Measurements from ENCODE around the gene ABHD1. TPM values are rescaled to one million over a fixed set of nuclear protein-coding genes. Genes with fewer than 3 reads are reported as not detected.

Gene ABHD1
- total RNA-seq, 3 donors from 2014 or later (not counting 1 experiment from before 2014, with no cell fraction given) = 0.88 to 2.4 (median 1.2) TPM

DNA sequence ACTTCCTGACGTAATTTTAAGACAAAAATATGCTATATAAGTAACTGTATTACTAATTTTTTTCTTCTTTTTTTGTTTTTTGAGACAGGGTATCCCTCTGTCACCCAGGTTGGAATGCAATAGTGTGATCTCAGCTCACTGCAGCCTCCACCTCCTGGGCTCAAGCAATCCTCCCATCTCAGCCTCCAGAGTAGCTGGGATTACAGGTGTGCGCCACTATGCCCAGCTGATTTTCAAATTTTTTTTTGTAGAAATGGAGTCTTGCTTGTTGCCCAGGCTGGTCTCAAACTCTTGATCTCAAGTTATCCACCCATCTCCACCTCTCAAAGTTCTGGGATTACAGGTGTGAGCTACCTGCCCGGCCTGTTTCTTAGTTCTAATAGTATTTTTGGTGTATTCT is 54.9 kb downstream of the ABHD1 start:
- H3K36me3 ChIP-seq (ENCODE audit: control insufficient read depth, insufficient read depth, low read length) = no peaks in the 10 kb centered on the region
- H3K27me3 ChIP-seq (ENCODE audit: control insufficient read depth, insufficient read depth, low read length) = no peaks in the 10 kb centered on the region
- H3K9me3 Mint-ChIP-seq = no peaks in the 10 kb centered on the region
- TF ChIP-seq, protein P1, sequence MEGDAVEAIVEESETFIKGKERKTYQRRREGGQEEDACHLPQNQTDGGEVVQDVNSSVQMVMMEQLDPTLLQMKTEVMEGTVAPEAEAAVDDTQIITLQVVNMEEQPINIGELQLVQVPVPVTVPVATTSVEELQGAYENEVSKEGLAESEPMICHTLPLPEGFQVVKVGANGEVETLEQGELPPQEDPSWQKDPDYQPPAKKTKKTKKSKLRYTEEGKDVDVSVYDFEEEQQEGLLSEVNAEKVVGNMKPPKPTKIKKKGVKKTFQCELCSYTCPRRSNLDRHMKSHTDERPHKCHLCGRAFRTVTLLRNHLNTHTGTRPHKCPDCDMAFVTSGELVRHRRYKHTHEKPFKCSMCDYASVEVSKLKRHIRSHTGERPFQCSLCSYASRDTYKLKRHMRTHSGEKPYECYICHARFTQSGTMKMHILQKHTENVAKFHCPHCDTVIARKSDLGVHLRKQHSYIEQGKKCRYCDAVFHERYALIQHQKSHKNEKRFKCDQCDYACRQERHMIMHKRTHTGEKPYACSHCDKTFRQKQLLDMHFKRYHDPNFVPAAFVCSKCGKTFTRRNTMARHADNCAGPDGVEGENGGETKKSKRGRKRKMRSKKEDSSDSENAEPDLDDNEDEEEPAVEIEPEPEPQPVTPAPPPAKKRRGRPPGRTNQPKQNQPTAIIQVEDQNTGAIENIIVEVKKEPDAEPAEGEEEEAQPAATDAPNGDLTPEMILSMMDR (IDR thresholded peaks at IDR 0.05) = no peak
- H3K4me1 Mint-ChIP-seq = no peaks in the 10 kb centered on the region
- DNase-seq (no peak), ATAC-seq (no peak)
- WGBS (ENCODE audit: insufficient coverage) = no CpG with 5 or more reads among the region's 3 CpGs
- no peak overlapping the region for H3K4me3 ChIP-seq (ENCODE audit: low read length)
- H3K27ac Mint-ChIP-seq = no peak overlapping the region
- H3K9me3 ChIP-seq (ENCODE audit: control insufficient read depth, insufficient read depth, low read length) = no peaks in the 10 kb centered on the region
- H3K4me3 Mint-ChIP-seq = no peak overlapping the region
- no peaks in the 10 kb centered on the region for H3K36me3 Mint-ChIP-seq
- intact Hi-C loops (cut with micrococcal nuclease) = no loop called here
- H3K27ac ChIP-seq (ENCODE audit: low read length) = no peak overlapping the region
- H3K4me1 ChIP-seq (ENCODE audit: control insufficient read depth, insufficient read depth, low read length) = no peaks in the 10 kb centered on the region
- peaks cover 25 to 26% of the 10 kb centered on the region in 2 donors for H3K27me3 Mint-ChIP-seq (ENCODE audit: low read depth in 2 of 2)

GRCh38 chr2:27179344-27180000 is 55.9 kb downstream of the ABHD1 start:
- Histone ChIP-seq H3K27ac (ENCODE audit: low read length) (no peak overlapping the region), H3K4me1 (ENCODE audit: control insufficient read depth, insufficient read depth, low read length) (no peaks in the 10 kb centered on the region), H3K9me3 (ENCODE audit: control insufficient read depth, insufficient read depth, low read length) (no peaks in the 10 kb centered on the region), H3K27me3 (ENCODE audit: control insufficient read depth, insufficient read depth, low read length) (no peaks in the 10 kb centered on the region), H3K4me3 (ENCODE audit: low read length) (no peak overlapping the region), H3K36me3 (ENCODE audit: control insufficient read depth, insufficient read depth, low read length) (no peaks in the 10 kb centered on the region)
- Mint-ChIP-seq H3K27ac (no peak overlapping the region), H3K36me3 (no peaks in the 10 kb centered on the region), H3K27me3 (ENCODE audit: low read depth in 2 of 2) (peaks cover 25 to 36% of the 10 kb centered on the region in 2 donors), H3K9me3 (no peaks in the 10 kb centered on the region), H3K4me3 (no peak overlapping the region), H3K4me1 (no peaks in the 10 kb centered on the region)
- WGBS (ENCODE audit: insufficient coverage) = 55% methylated on average over 3 of the region's 3 CpGs
- ATAC-seq = no peak
- no peak for DNase-seq
- intact Hi-C loops (cut with micrococcal nuclease) = no loop called here
- TF ChIP-seq, protein P1 (IDR thresholded peaks at IDR 0.05) = no peak

Other genes starting within 250 kb of the ABHD1 start
- 1 to 10 TPM; 3.9 to 5.0 (median 4.2) TPM for gene MAPRE3, start 153.2 kb upstream of the ABHD1 start, total RNA-seq
- gene TMEM214, start 90.8 kb upstream of the ABHD1 start, total RNA-seq = 10 to 100 TPM; 64.9 to 81.1 (median 79.2) TPM
- 10 to 100 TPM in 2 of 3 donors, 1 to 10 TPM in 1; 10.0 to 12.0 (median 10.8) TPM for gene AGBL5, start 72.1 kb upstream of the ABHD1 start, total RNA-seq
- 100 to 1,000 TPM; 178 to 207 (median 192) TPM for gene OST4, start 52.2 kb upstream of the ABHD1 start, total RNA-seq
- under 1 TPM; 0.31 to 0.78 (median 0.41) TPM for gene EMILIN1, start 45.2 kb upstream of the ABHD1 start, total RNA-seq
- 1 to 10 TPM; 3.7 to 4.0 (median 3.8) TPM for gene KHK, start 37.0 kb upstream of the ABHD1 start, total RNA-seq
- gene CGREF1, start 4.7 kb upstream of the ABHD1 start, total RNA-seq = not detected
- 10 to 100 TPM; 24.6 to 41.5 (median 31.2) TPM for gene PREB, start 10.8 kb downstream of the ABHD1 start, total RNA-seq
- gene PRR30, start 15.6 kb downstream of the ABHD1 start, total RNA-seq = not detected
- gene TCF23, start 25.2 kb downstream of the ABHD1 start, total RNA-seq = not detected
- gene ATRAID, start 88.2 kb downstream of the ABHD1 start, total RNA-seq = 10 to 100 TPM; 65.5 to 76.6 (median 76.5) TPM
- gene SLC5A6, start 88.5 kb downstream of the ABHD1 start, total RNA-seq = 100 to 1,000 TPM in 1 of 3 donors, 10 to 100 TPM in 2; 86.2 to 102 (median 93.7) TPM
- gene CAD, start 93.6 kb downstream of the ABHD1 start, total RNA-seq = 10 to 100 TPM; 21.8 to 26.6 (median 24.0) TPM
- not detected for gene SLC30A3, start 139.2 kb downstream of the ABHD1 start, total RNA-seq
- not detected for gene DNAJC5G, start 151.6 kb downstream of the ABHD1 start, total RNA-seq
- gene TRIM54, start 158.6 kb downstream of the ABHD1 start, total RNA-seq = under 1 TPM in 2 of 3 donors, not detected in 1; 0.18 to 0.21 TPM
- 1 to 10 TPM; 1.6 to 3.6 (median 2.4) TPM for gene UCN, start 184.6 kb downstream of the ABHD1 start, total RNA-seq
- 10 to 100 TPM; 63.9 to 75.2 (median 64.8) TPM for gene MPV17, start 199.3 kb downstream of the ABHD1 start, total RNA-seq
- 10 to 100 TPM; 56.1 to 68.7 (median 59.7) TPM for gene GTF3C2, start 232.9 kb downstream of the ABHD1 start, total RNA-seq
- gene EIF2B4, start 246.5 kb downstream of the ABHD1 start, total RNA-seq = 10 to 100 TPM; 35.0 to 44.5 (median 40.8) TPM
- 100 to 1,000 TPM in 2 of 3 donors, 10 to 100 TPM in 1; 96.3 to 107 (median 100) TPM for gene SNX17, start 246.8 kb downstream of the ABHD1 start, total RNA-seq